ENCODE data around the gene TSPEAR. TPM values are rescaled to one million over a fixed set of nuclear protein-coding genes. Genes with fewer than 3 reads are reported as not detected.

The TSPEAR gene
- total RNA-seq, 2 experiments from 2014 or later, result not detected

GRCh38 chr21:44644878-44645277 lies 66.5 kb downstream of the TSPEAR start:
- Histone ChIP-seq H3K4me1 (ENCODE audit: insufficient read depth, low read length) (no peaks in the 10 kb centered on the region), H3K27ac (ENCODE audit: low read depth in 1 of 2, low read length in 2 of 2) (no peak overlapping the region), H3K36me3 (ENCODE audit: insufficient read depth, low read length) (no peaks in the 10 kb centered on the region), H3K4me3 (ENCODE audit: low read length) (no peak overlapping the region), H3K27me3 (ENCODE audit: control insufficient read depth in 1 of 2, insufficient read depth in 2 of 2, low read length in 2 of 2) (no peaks in the 10 kb centered on the region), H3K9me3 (ENCODE audit: control insufficient read depth in 1 of 2, insufficient read depth in 1 of 2, low read length in 2 of 2) (peaks cover 18 to 21% of the 10 kb centered on the region in 2 experiments)
- Mint-ChIP-seq H3K36me3 (ENCODE audit: low read depth) (peaks cover 5% of the 10 kb centered on the region), H3K27me3 (no peaks in the 10 kb centered on the region), H3K9me3 (peaks cover 10% of the 10 kb centered on the region), H3K27ac (no peak overlapping the region), H3K4me1 (ENCODE audit: low read depth) (no peaks in the 10 kb centered on the region), H3K4me3 (no peak overlapping the region)
- ATAC-seq (ENCODE audit: poor library complexity) (no peak), DNase-seq (no peak)
- ChIA-PET CTCF (no interaction called here), POLR2A (interaction anchor here (1.2 kb wide), 1 partner anchor 13 kb away, joined by 4 read pairs; the partner anchor contains the start of gene KRTAP12-3)
- TF ChIP-seq CTCF (IDR thresholded peaks at IDR 0.05), result no peak
- intact Hi-C loops (cut with DNase I, micrococcal nuclease), result no loop called here

DNA sequence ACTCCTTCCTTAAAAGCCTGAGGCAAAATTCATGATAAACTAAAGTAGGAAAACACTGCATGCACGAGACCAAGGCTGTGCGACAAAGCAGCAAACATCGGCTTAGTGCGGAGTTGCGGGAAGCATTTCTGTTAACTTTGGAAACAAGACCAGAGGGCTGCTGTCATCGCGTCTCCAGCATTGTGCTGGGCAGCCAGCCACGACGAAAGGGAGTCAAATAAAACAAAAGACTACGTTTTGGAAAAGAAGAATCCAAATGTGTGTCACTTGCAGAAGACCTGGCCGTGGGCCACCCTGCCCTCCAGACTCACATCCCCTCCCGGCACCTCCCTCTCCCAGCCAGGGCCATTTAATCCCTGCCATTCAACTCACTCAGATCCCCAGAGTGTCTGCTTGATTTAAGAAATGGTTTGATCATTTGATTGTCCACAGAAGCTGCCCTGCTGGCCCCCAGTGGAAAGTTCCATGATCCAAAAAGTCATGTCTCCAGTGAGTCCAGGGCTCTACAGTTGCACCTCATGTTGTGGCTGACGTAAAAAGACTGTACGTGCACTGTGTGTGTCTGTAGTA lies 67.5 kb downstream of the TSPEAR start:
- no peaks in the 10 kb centered on the region for H3K36me3 ChIP-seq (ENCODE audit: insufficient read depth, low read length)
- no peaks in the 10 kb centered on the region for H3K4me1 Mint-ChIP-seq (ENCODE audit: low read depth)
- H3K4me3 Mint-ChIP-seq, result no peak overlapping the region
- CTCF ChIA-PET, result no interaction called here
- H3K4me1 ChIP-seq (ENCODE audit: insufficient read depth, low read length), result no peaks in the 10 kb centered on the region
- peaks cover 21 to 22% of the 10 kb centered on the region in 2 experiments for H3K9me3 ChIP-seq (ENCODE audit: control insufficient read depth in 1 of 2, insufficient read depth in 1 of 2, low read length in 2 of 2)
- no peaks in the 10 kb centered on the region for H3K27me3 Mint-ChIP-seq
- H3K27me3 ChIP-seq (ENCODE audit: control insufficient read depth in 1 of 2, insufficient read depth in 2 of 2, low read length in 2 of 2), result peaks cover 0 to 2% of the 10 kb centered on the region in 2 experiments
- no peak overlapping the region for H3K27ac ChIP-seq (ENCODE audit: low read depth in 1 of 2, low read length in 2 of 2)
- DNase-seq (no peak), ATAC-seq (ENCODE audit: poor library complexity) (no peak)
- TF ChIP-seq CTCF (IDR thresholded peaks at IDR 0.05), result no peak
- H3K36me3 Mint-ChIP-seq (ENCODE audit: low read depth), result peaks cover 5% of the 10 kb centered on the region
- H3K9me3 Mint-ChIP-seq, result peaks cover 10% of the 10 kb centered on the region
- POLR2A ChIA-PET, result no interaction called here
- no peak overlapping the region for H3K4me3 ChIP-seq (ENCODE audit: low read length)
- H3K27ac Mint-ChIP-seq, result no peak overlapping the region
- intact Hi-C loops (cut with DNase I, micrococcal nuclease), result no loop called here

DNA sequence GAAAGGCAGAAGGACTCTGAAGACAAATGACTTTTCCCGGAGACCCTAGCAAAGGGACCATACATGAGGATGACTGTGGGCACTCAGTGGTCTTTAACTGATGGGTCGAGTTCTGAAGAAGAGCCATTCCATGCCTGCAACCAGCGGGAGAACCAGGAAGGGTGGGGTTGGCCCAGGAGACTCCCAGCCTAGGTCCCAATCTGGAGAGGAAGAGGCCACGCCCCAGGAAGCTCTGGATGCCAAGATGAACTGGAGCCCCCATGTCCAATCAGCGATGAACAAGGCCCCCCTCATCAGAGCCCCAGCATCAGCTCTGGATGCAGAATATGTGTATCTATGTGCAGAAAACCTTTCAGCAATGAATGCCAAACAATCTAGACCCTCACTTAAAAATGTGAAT lies 70.6 kb downstream of the TSPEAR start:
- H3K4me1 Mint-ChIP-seq (ENCODE audit: low read depth), result no peaks in the 10 kb centered on the region
- H3K4me3 Mint-ChIP-seq, result no peak overlapping the region
- Histone ChIP-seq H3K9me3 (ENCODE audit: control insufficient read depth in 1 of 2, insufficient read depth in 1 of 2, low read length in 2 of 2) (peaks cover 21% of the 10 kb centered on the region in 2 experiments), H3K27ac (ENCODE audit: low read depth in 1 of 2, low read length in 2 of 2) (no peak overlapping the region), H3K4me1 (ENCODE audit: insufficient read depth, low read length) (no peaks in the 10 kb centered on the region), H3K36me3 (ENCODE audit: insufficient read depth, low read length) (no peaks in the 10 kb centered on the region), H3K27me3 (ENCODE audit: control insufficient read depth in 1 of 2, insufficient read depth in 2 of 2, low read length in 2 of 2) (peaks cover 0 to 2% of the 10 kb centered on the region in 2 experiments), H3K4me3 (ENCODE audit: low read length) (no peak overlapping the region)
- H3K27me3 Mint-ChIP-seq, result no peaks in the 10 kb centered on the region
- no peak for TF ChIP-seq CTCF (IDR thresholded peaks at IDR 0.05)
- DNase-seq, result no peak
- ChIA-PET POLR2A (no interaction called here), CTCF (no interaction called here)
- no peak overlapping the region for H3K27ac Mint-ChIP-seq
- H3K36me3 Mint-ChIP-seq (ENCODE audit: low read depth), result peaks cover 5% of the 10 kb centered on the region
- intact Hi-C loops (cut with DNase I, micrococcal nuclease), result no loop called here
- H3K9me3 Mint-ChIP-seq, result peaks cover 10% of the 10 kb centered on the region
- no peak for ATAC-seq (ENCODE audit: poor library complexity)
